ENCODE results near the gene RASSF6.

Gene RASSF6

GRCh38 chr4:73577371-73577770, 42.9 kb downstream of the RASSF6 start:
- peaks cover 78% of the 10 kb centered on the region for H3K4me1 ChIP-seq (ENCODE audit: control insufficient read depth, low read length)
- H3K27ac ChIP-seq (ENCODE audit: low read depth, low read length): peak overlapping the region; percentile 70
- H3K79me2 ChIP-seq (ENCODE audit: control insufficient read depth, low read length): no peaks in the 10 kb centered on the region
- H3K36me3 ChIP-seq (ENCODE audit: control insufficient read depth, low read length): peaks cover 80% of the 10 kb centered on the region
- H4K20me1 ChIP-seq (ENCODE audit: control insufficient read depth, insufficient read depth, low read depth, low read length): no peaks in the 10 kb centered on the region
- no peaks in the 10 kb centered on the region; the same call in 1 of the 2 replicates for H3K9me3 ChIP-seq (ENCODE audit: control insufficient read depth, insufficient read depth, low read length)
- H3K9me2 ChIP-seq (replicated peaks; ENCODE audit: control insufficient read depth, low read length): no peaks in the 10 kb centered on the region
- TF ChIP-seq EZH2phosphoT487 (IDR thresholded peaks at IDR 0.05; ENCODE audit: borderline replicate concordance, low read length): no peak
- TF ChIP-seq, protein P1, sequence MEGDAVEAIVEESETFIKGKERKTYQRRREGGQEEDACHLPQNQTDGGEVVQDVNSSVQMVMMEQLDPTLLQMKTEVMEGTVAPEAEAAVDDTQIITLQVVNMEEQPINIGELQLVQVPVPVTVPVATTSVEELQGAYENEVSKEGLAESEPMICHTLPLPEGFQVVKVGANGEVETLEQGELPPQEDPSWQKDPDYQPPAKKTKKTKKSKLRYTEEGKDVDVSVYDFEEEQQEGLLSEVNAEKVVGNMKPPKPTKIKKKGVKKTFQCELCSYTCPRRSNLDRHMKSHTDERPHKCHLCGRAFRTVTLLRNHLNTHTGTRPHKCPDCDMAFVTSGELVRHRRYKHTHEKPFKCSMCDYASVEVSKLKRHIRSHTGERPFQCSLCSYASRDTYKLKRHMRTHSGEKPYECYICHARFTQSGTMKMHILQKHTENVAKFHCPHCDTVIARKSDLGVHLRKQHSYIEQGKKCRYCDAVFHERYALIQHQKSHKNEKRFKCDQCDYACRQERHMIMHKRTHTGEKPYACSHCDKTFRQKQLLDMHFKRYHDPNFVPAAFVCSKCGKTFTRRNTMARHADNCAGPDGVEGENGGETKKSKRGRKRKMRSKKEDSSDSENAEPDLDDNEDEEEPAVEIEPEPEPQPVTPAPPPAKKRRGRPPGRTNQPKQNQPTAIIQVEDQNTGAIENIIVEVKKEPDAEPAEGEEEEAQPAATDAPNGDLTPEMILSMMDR (IDR thresholded peaks at IDR 0.05; ENCODE audit: low read depth, low read length, poor library complexity, severe bottlenecking): no peak
- no peak overlapping the region; the same call in 1 of the 2 replicates for H3K4me2 ChIP-seq (ENCODE audit: low read length)
- H3K27me3 ChIP-seq (ENCODE audit: control insufficient read depth, low read length): no peaks in the 10 kb centered on the region
- H3K4me3 ChIP-seq (ENCODE audit: low read length): no peak overlapping the region
- H3F3A ChIP-seq (ENCODE audit: control insufficient read depth, insufficient read depth): peaks cover 29% of the 10 kb centered on the region

GRCh38 chr4:73576381-73576780, 43.9 kb downstream of the RASSF6 start:
- TF ChIP-seq, protein P1 (IDR thresholded peaks at IDR 0.05; ENCODE audit: low read depth, low read length, poor library complexity, severe bottlenecking): no peak
- no peak for TF ChIP-seq EZH2phosphoT487 (IDR thresholded peaks at IDR 0.05; ENCODE audit: borderline replicate concordance, low read length)
- Histone ChIP-seq H3F3A (ENCODE audit: control insufficient read depth, insufficient read depth) (peaks cover 29% of the 10 kb centered on the region), H3K79me2 (ENCODE audit: control insufficient read depth, low read length) (no peaks in the 10 kb centered on the region), H3K4me2 (ENCODE audit: low read length) (peak overlapping the region; percentile 4), H3K9me3 (ENCODE audit: control insufficient read depth, insufficient read depth, low read length) (no peaks in the 10 kb centered on the region; the same call in 1 of the 2 replicates), H3K27ac (ENCODE audit: low read depth, low read length) (peak overlapping the region; percentile 70), H4K20me1 (ENCODE audit: control insufficient read depth, insufficient read depth, low read depth, low read length) (no peaks in the 10 kb centered on the region), H3K27me3 (ENCODE audit: control insufficient read depth, low read length) (no peaks in the 10 kb centered on the region), H3K4me1 (ENCODE audit: control insufficient read depth, low read length) (peaks cover 70% of the 10 kb centered on the region), H3K36me3 (ENCODE audit: control insufficient read depth, low read length) (peaks cover 70% of the 10 kb centered on the region), H3K4me3 (ENCODE audit: low read length) (no peak overlapping the region), H3K9me2 (replicated peaks; ENCODE audit: control insufficient read depth, low read length) (no peaks in the 10 kb centered on the region)

DNA sequence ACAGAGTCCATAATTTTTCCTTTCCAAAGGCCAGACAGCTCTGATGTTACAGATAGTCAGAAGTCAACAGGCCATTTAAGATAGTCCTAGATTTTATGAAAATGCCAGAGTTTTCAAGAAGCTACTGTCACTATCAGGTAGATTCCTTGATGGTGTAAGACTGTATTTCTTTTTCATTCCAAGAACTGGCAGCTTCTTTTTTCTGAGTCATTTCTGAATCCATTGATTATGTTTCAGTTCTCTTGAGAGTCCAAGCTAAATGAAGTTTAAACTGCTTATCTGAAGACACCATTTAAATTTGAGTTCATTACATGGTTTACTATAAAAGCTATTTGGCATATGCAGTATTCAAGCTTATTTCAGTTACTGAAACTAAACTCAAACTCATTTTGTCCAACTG, 44.6 kb downstream of the RASSF6 start:
- TF ChIP-seq, protein P1 (IDR thresholded peaks at IDR 0.05; ENCODE audit: low read depth, low read length, poor library complexity, severe bottlenecking): no peak
- TF ChIP-seq EZH2phosphoT487 (IDR thresholded peaks at IDR 0.05; ENCODE audit: borderline replicate concordance, low read length): no peak
- peaks cover 66% of the 10 kb centered on the region for H3K4me1 ChIP-seq (ENCODE audit: control insufficient read depth, low read length)
- no peaks in the 10 kb centered on the region for H3K27me3 ChIP-seq (ENCODE audit: control insufficient read depth, low read length)
- H3K4me3 ChIP-seq (ENCODE audit: low read length): no peak overlapping the region
- H3K4me2 ChIP-seq (ENCODE audit: low read length): peak overlapping the region; percentile 4; the same call in 1 of the 2 replicates
- no peaks in the 10 kb centered on the region for H4K20me1 ChIP-seq (ENCODE audit: control insufficient read depth, insufficient read depth, low read depth, low read length)
- peaks cover 35% of the 10 kb centered on the region for H3F3A ChIP-seq (ENCODE audit: control insufficient read depth, insufficient read depth)
- H3K36me3 ChIP-seq (ENCODE audit: control insufficient read depth, low read length): peaks cover 64% of the 10 kb centered on the region
- no peaks in the 10 kb centered on the region for H3K9me2 ChIP-seq (replicated peaks; ENCODE audit: control insufficient read depth, low read length)
- no peaks in the 10 kb centered on the region for H3K79me2 ChIP-seq (ENCODE audit: control insufficient read depth, low read length)
- no peaks in the 10 kb centered on the region for H3K9me3 ChIP-seq (ENCODE audit: control insufficient read depth, insufficient read depth, low read length)
- peak overlapping the region; percentile 70 for H3K27ac ChIP-seq (ENCODE audit: low read depth, low read length)

All from DOHH2 (cell line).